ENCODE results near the gene GRIFIN.

The GRIFIN gene

GRCh38 chr7:2452643-2453270, 23.4 kb downstream of the GRIFIN start:
- no peak for DNase-seq

DNA sequence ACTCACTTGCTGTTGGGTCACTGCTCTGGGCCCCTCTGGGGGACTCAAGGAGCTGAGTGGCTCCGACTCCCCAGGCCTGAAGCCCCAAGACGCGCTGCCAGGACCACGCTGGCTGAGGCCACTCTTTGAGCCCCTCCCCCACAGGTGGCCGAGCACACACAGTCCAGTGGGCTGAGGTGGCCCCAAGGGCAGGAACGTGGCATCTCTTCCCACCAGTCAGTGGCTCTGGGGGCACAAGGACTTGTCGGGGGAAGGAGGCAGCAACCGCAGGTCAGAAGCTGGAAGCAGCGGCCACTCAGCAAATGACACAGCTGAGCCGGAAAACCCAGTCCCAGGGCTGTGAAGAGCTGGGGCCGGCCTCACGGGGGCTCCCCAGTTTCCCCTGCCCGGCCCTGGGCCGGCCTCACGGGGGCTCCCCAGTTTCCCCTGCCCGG, 24.1 kb downstream of the GRIFIN start:
- DNase-seq, result peak; percentile 31 to 40

GRCh38 chr7:2451171-2452073, 24.8 kb downstream of the GRIFIN start:
- DNase-seq, result peak; percentile 44 to 69

DNA sequence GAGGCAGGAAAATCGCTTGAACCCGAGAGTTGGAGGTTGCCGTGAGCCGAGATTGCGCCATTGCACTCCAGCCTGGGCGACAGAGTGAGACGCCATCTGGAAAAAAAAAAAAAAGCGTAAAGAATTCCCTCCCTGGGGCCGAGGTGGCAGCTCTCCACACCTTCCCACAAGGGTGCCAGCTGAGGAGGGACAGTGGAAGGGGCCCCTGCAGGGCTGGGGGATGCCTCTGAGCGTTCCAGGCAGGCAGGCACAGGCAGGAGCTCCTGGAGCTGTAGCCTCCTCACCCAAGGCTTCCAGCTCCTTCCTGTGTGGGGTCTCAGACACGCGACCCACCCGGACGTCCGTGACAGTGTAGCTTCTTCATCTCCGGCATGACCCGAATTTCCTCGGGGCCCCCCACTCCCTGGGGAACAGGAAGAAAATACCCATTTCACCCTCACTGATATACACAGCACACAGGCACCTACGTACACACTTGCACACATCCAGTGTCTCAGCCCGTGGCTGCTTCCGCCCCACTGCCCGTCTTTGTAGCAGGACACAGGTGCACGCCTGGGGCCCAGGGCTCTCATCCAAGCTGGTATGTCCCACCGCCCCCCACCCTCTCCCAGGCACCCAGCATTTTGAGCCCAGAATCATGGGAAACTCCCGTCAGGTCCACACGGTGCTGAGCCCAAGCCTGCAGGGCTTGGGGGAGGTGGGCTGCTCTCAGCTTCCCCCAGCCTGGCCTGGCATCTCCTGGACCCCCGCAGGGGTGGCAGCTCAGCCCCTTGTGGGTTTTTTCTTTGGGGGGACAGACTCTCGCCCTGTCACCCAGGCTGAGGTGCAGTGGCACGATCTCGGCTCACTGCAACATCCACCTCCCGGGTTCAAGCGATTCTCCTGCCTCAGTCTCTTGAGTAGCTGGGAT, 25.7 kb downstream of the GRIFIN start:
- no peak for DNase-seq

GRCh38 chr7:2446676-2447075, 29.5 kb downstream of the GRIFIN start:
- DNase-seq, result no peak

DNA sequence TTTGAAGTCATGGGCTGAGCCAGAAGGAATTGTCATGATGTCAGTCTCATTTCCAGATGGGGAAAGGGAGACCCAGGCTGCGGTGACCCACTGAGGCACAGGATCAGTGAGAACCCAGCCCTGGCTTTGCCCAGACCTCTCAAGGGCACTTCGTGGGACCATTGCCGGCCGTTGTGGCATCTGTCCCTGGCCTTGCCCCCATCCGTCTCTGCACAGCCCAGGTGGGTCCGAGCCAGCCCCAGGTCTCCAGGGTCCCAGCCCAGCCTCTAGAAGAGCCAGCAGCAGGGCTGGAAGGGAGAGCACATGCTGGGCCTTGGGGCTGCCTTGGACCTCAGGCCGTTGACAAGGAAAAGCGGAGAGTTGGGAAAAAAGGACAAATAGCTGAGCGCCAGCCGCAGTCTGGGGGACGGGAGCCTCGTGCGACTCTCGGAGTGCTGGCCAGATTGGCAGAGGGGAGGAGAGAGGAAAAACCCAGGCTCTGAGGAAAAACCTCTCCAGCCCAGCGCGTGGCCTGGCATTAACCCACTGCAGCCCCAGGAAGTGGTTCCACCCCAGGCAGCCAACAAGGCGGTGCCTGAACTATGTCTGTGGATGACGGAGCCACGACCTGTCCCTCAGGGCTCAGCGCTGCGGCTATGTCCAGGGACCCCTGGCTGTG, 30.2 kb downstream of the GRIFIN start:
- DNase-seq, result no peak

DNA sequence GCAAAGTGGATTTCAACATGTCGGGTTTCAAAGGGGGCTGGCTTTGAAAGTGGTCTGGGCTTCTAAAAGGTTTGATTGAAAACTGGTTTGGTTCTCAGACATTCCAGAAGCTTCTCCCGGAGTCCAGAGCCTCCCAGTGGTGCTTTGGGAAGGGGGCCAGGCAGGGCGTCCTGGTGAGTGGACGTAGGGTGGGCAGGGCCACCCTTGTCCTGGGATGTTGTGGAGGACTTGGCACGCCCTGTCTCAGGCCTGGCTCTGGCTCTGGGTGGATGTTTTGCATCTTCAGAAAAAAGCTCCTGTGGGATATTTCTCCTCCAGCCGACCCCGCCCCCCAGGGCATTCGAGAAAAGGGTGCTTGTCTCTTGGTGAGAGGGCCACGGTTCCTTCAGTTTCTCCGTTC, 31.2 kb downstream of the GRIFIN start:
- DNase-seq, result no peak

- no peak for DNase-seq
Observed at GRCh38 chr7:2444476-2444875, 31.7 kb downstream of the GRIFIN start.

DNA sequence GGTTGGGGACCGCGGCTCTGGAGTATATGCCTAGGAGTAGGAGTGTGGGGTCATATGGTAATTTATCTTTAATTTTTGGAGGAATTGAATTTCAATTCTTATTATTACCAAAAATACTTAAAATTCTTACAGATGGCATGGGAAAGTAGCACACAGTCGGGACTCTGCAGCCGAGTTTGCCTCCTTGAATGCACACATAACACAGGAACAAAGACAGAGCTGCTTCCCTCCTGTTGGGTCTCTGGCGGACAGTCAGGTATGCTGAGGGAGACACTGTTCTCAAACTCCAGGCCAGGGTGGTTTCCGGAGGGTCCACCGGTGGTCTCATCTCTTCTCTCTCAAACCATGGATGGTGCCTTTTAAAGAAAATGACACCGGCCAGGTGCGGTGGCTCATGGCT, 32.7 kb downstream of the GRIFIN start:
- DNase-seq, result no peak

- DNase-seq, result no peak
Observed at GRCh38 chr7:2441430-2442058, 34.7 kb downstream of the GRIFIN start.

DNA sequence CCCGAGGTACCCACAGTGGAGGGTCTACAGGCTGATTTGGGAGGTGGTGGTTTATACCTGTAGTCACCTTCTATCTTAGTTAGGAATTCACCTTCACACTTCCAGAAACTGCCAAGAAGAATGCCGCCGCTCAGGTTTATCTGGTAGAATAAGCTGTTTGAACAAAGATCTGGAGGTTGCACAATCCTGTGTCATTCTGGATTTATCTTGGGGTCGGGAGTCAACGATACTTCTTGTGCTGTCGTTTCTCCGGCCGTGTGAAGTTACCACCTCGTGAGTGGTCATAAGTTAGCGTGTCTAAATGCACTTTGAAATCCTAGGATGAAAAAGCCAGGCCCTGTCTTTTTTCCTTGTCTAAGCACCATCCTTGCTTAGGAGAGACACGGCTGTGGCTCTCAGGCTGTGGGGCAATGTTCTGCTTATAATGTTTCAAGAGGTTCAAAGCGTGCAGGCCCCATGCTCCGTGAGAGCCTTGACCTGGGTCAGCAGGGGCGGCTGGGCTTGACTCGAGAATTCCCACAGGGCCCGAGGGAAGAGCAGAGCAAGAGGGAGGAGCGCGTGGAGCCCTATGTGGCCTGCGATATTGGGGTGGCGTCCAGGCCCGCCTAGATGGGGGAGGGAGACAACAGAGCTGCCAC, 35.5 kb downstream of the GRIFIN start:
- DNase-seq, result no peak

DNA sequence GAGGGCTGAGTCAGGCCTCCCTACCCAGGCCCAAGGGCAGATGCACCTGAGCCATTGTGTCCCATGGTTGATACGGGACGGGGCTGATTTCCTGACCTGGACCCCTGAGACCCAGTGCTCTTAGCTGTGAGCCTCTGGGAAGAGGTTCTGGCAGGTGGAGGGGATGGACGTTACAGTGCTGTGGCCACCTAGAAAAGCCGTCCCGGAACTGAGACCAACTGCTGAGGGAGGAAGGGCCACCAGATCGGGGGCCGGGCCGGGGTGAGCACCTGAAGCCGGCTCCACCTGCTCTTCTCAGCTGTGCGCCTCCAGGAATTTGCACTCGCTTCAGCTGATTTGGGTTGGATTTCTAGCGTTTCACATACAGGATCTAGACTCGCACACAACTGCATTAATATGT, 37.4 kb downstream of the GRIFIN start:
- DNase-seq, result no peak

GRCh38 chr7:2438186-2438585, 38.0 kb downstream of the GRIFIN start:
- DNase-seq, result no peak

DNA sequence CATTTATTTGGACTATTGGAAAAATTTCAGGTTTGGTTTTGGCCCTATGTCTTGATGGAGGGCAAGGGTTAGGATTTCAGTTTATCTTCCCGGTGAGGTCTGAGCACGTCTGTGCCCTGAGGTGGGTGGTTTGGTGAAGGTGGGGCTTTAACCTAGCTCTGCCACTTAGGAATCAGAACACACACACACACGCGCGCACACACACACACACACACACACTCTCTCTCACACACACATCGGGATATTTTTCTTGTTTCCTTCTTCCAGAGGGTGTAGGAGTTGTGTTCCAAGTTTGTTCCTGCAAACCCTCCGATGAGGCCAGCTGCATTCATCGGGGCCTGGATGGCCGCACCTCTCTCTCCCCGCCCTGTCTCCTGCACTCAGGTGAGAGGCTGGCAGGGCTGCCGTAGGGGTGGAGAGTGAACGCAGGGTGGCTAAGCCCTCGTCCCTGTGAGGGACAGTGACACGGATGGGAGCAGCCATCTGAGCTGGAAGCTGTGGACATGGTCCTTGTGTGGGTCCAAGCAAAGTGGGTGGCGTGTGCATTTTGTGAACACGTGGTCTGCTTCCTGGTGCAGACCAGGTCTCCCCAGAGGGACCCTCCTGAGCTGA, 38.6 kb downstream of the GRIFIN start:
- no peak for DNase-seq

- DNase-seq, result no peak
Observed at GRCh38 chr7:2437136-2437535, 39.1 kb downstream of the GRIFIN start.

GRCh38 chr7:2436341-2437104, 39.7 kb downstream of the GRIFIN start:
- DNase-seq, result no peak

DNA sequence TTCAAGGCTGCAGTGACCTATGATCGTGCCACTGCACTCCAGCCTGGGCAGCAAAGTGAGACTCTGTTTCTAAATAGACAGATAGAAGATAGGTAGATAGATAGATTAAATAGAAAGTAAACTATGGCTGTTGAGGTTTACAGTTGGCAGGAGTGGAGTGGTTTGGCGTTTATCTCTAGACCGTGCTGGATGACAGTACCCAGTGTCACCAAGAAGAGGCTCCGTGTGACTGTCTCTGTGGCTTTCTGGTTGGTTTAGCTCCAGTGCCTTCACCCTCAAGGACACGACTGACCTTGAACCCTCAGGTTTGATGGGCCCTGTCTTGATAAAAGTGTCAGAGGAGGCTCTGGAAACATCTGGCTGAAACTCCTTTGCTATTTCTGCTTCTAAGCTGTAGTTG, 41.1 kb downstream of the GRIFIN start:
- no peak for DNase-seq

- no peak for DNase-seq
Observed at GRCh38 chr7:2433713-2434550, 42.3 kb downstream of the GRIFIN start.

DNA sequence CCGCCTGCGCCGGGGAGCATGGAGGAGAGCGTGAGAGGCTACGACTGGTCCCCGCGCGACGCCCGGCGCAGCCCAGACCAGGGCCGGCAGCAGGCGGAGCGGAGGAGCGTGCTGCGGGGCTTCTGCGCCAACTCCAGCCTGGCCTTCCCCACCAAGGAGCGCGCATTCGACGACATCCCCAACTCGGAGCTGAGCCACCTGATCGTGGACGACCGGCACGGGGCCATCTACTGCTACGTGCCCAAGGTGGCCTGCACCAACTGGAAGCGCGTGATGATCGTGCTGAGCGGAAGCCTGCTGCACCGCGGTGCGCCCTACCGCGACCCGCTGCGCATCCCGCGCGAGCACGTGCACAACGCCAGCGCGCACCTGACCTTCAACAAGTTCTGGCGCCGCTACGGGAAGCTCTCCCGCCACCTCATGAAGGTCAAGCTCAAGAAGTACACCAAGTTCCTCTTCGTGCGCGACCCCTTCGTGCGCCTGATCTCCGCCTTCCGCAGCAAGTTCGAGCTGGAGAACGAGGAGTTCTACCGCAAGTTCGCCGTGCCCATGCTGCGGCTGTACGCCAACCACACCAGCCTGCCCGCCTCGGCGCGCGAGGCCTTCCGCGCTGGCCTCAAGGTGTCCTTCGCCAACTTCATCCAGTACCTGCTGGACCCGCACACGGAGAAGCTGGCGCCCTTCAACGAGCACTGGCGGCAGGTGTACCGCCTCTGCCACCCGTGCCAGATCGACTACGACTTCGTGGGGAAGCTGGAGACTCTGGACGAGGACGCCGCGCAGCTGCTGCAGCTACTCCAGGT, 43.1 kb downstream of the GRIFIN start:
- DNase-seq, result no peak

All from bone marrow (tissue), 2 donors.